WTC11 (cell line): ENCODE data around the gene MDK. TPM values are rescaled to one million over a fixed set of nuclear protein-coding genes. Genes with fewer than 3 reads are reported as not detected.

Source experiments
- ATAC-seq: fragments of 200-7000 bp; cut with Tn5 transposase; 2 replicates; pipeline ENCODE4 v1.10.0; 2021; ENCODE audit warnings: mild to moderate bottlenecking, moderate library complexity
- CTCF ChIA-PET: fragments of 300-600 bp; sonication (Branson Sonifier 250); formaldehyde crosslinking; loops from one replicate; lab custom pipeline; 2021; ENCODE audit warnings: antibody characterized with exemption; lab: Charles Lee
- POLR2A ChIA-PET: fragments of 350-600 bp; sonication (Branson Sonifier 250); formaldehyde crosslinking; loops from one replicate; lab custom pipeline; 2021; ENCODE audit warnings: antibody characterized with exemption; lab: Charles Lee
- DNase-seq: peaks from one replicate; pipeline ENCODE4 v3.0.0; 2021; ENCODE audit warnings: low spot score
- H3K27ac Mint-ChIP-seq: 2 replicates; pipeline ENCODE4 v1.8.0; 2021; ENCODE audit warnings: mixed read lengths
- H3K27me3 Mint-ChIP-seq: 2 replicates; pipeline ENCODE4 v1.8.0; 2021; ENCODE audit warnings: low read depth, mild to moderate bottlenecking, moderate library complexity, mixed read lengths
- H3K36me3 Mint-ChIP-seq: 2 replicates; pipeline ENCODE4 v1.8.0; 2021; ENCODE audit warnings: mixed read lengths
- H3K4me1 Mint-ChIP-seq: 2 replicates; pipeline ENCODE4 v1.8.0; 2022; ENCODE audit warnings: mixed read lengths
- H3K4me3 Mint-ChIP-seq: 2 replicates; pipeline ENCODE4 v1.8.0; 2021; ENCODE audit warnings: mild to moderate bottlenecking, moderate library complexity, mixed read lengths
- H3K9me3 Mint-ChIP-seq: 2 replicates; pipeline ENCODE4 v1.8.0; 2021; ENCODE audit warnings: mixed read lengths
- ATF1 ChIP-seq: sonication (generic); formaldehyde crosslinking; IDR thresholded peaks from 2 replicates; pipeline ENCODE4 v1.8.1; 2023; ENCODE audit warnings: mild to moderate bottlenecking, moderate library complexity, missing genetic modification reagents
- ATF6 ChIP-seq: sonication (generic); formaldehyde crosslinking; IDR thresholded peaks from 2 replicates; pipeline ENCODE4 v1.8.1; 2023; ENCODE audit warnings: mild to moderate bottlenecking, missing genetic modification reagents
- CREB1 ChIP-seq: sonication (generic); formaldehyde crosslinking; IDR thresholded peaks from 2 replicates; pipeline ENCODE4 v1.8.0; 2023; ENCODE audit warnings: mild to moderate bottlenecking, missing genetic modification reagents
- CREM ChIP-seq: sonication (generic); formaldehyde crosslinking; IDR thresholded peaks from 2 replicates; pipeline ENCODE4 v1.8.1; 2022; ENCODE audit warnings: mild to moderate bottlenecking, missing genetic modification reagents, moderate library complexity
- EMX1 ChIP-seq: fragments of 250-450 bp; sonication (Bioruptor Pico); IDR thresholded peaks from 2 replicates; pipeline ENCODE4 v1.8.0; 2021; ENCODE audit warnings: mild to moderate bottlenecking
- ERG ChIP-seq: fragments of 250-450 bp; sonication (Bioruptor Pico); IDR thresholded peaks from 2 replicates; pipeline ENCODE4 v1.8.0; 2021; ENCODE audit warnings: mild to moderate bottlenecking
- GABPB1 ChIP-seq: sonication (generic); formaldehyde crosslinking; IDR thresholded peaks from 2 replicates; pipeline ENCODE4 v1.8.1; 2023; ENCODE audit warnings: mild to moderate bottlenecking, missing genetic modification reagents
- PRRX2 ChIP-seq: fragments of 250-450 bp; sonication (Bioruptor Pico); IDR thresholded peaks from 2 replicates; pipeline ENCODE4 v1.8.0; 2021; ENCODE audit warnings: mild to moderate bottlenecking
- SP1 ChIP-seq: sonication (generic); formaldehyde crosslinking; conservative IDR thresholded peaks from 2 replicates; pipeline ENCODE4 v1.8.1; 2022; ENCODE audit warnings: missing genetic modification reagents
- TCF7 ChIP-seq: sonication (generic); formaldehyde crosslinking; IDR thresholded peaks from 2 replicates; pipeline ENCODE4 v1.8.0; 2022; ENCODE audit warnings: mild to moderate bottlenecking, low read depth, missing genetic modification reagents, moderate library complexity
- TEAD1 ChIP-seq: sonication (generic); formaldehyde crosslinking; IDR thresholded peaks from 2 replicates; pipeline ENCODE4 v1.8.0; 2022; ENCODE audit warnings: mild to moderate bottlenecking, missing genetic modification reagents
- TEAD4 ChIP-seq: sonication (generic); formaldehyde crosslinking; IDR thresholded peaks from 2 replicates; pipeline ENCODE4 v1.8.0; 2022; ENCODE audit warnings: mild to moderate bottlenecking, missing genetic modification reagents
- ZNF121 ChIP-seq: sonication (generic); formaldehyde crosslinking; IDR thresholded peaks from 2 replicates; pipeline ENCODE4 v1.8.0; 2023; ENCODE audit warnings: missing genetic modification reagents
- ZNF219 ChIP-seq: sonication (generic); formaldehyde crosslinking; IDR thresholded peaks from 2 replicates; pipeline ENCODE4 v1.8.0; 2023; ENCODE audit warnings: missing genetic modification reagents, mild to moderate bottlenecking, borderline replicate concordance
- ZNF416 ChIP-seq: fragments of 250-450 bp; sonication (Bioruptor Pico); IDR thresholded peaks from 2 replicates; pipeline ENCODE4 v1.9.0; 2021; ENCODE audit warnings: mild to moderate bottlenecking, inconsistent platforms
- ZNF671 ChIP-seq: fragments of 250-450 bp; sonication (Bioruptor Pico); IDR thresholded peaks from 2 replicates; pipeline ENCODE4 v1.8.0; 2021; ENCODE audit warnings: mild to moderate bottlenecking
- total RNA-seq: library from RNA; stranded (reverse); gene quantifications from 3 replicates; pipeline ENCODE4 v1.2.3, GENCODE V29; 2021
- TF ChIP-seq, protein P1 (sequence below): sonication (generic); formaldehyde crosslinking; IDR thresholded peaks from 2 replicates; pipeline ENCODE4 v1.8.1; 2023; ENCODE audit warnings: mild to moderate bottlenecking, missing genetic modification reagents, moderate library complexity
- TF ChIP-seq, protein P2 (sequence below): sonication (generic); formaldehyde crosslinking; IDR thresholded peaks from 2 replicates; pipeline ENCODE4 v1.8.1; 2023; ENCODE audit warnings: mild to moderate bottlenecking, missing genetic modification reagents, moderate library complexity
- TF ChIP-seq, protein P3 (sequence below): fragments of 250-450 bp; sonication (Bioruptor Pico); IDR thresholded peaks from 2 replicates; pipeline ENCODE4 v1.9.0; 2021; ENCODE audit warnings: mild to moderate bottlenecking, borderline replicate concordance
- TF ChIP-seq, protein P4 (sequence below): sonication (generic); formaldehyde crosslinking; IDR thresholded peaks from 2 replicates; pipeline ENCODE4 v1.8.1; 2022; ENCODE audit warnings: low read depth, mild to moderate bottlenecking, moderate library complexity, missing genetic modification reagents, borderline replicate concordance
- TF ChIP-seq, protein P5 (sequence below): fragments of 200-600 bp; IDR thresholded peaks from 2 replicates; pipeline ENCODE4 v1.8.0; 2022; ENCODE audit warnings: antibody characterized with exemption

The MDK gene
- total RNA-seq, 1 experiment from 2014 or later = 560 TPM

DNA sequence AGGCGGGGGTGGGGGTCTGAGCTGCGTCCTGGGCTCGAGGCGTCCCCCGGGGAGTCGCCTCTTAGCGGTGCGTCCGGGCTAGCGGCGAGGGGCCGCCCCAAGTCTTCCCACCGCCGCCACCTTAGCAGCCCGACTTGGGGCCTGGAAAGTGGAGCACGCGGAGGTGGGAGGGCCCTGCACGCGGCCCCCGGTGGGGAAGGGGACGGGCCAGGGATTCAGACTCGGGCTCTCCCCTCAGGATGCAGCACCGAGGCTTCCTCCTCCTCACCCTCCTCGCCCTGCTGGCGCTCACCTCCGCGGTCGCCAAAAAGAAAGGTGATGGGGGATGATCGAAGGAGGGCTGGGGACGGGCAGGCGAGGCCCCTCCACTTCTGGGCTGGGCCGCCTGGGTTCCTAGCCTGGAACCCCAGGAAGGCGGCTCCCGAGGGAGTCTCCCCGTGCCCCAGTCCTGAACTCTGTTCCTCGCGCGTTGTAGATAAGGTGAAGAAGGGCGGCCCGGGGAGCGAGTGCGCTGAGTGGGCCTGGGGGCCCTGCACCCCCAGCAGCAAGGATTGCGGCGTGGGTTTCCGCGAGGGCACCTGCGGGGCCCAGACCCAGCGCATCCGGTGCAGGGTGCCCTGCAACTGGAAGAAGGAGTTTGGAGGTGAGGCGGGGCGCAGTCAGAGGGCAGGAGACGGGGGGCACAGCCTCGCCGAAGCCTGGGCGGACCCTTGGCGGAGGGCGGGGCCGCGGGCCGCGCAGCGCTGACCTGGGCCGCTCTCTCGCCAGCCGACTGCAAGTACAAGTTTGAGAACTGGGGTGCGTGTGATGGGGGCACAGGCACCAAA lies 563 bp downstream of the MDK start (continued):
- TF ChIP-seq ZNF219 (CRISPR knock-in tag) (0 out of 2 replicates have a peak, but pooled peaks have one; percentile 59), SP1 (0 out of 2 replicates have a peak, but pooled peaks have one; percentile 16), TEAD4 (no peak), GABPB1 (CRISPR knock-in tag) (no peak)

GRCh38 chr11:46382646-46383403 lies 1.4 kb downstream of the MDK start:
- Mint-ChIP-seq H3K4me1 (peaks cover 26% of the 10 kb centered on the region), H3K27ac (no peak overlapping the region), H3K4me3 (peak overlapping the region; percentile 84), H3K36me3 (peaks cover 2% of the 10 kb centered on the region), H3K9me3 (no peaks in the 10 kb centered on the region), H3K27me3 (peaks cover 20% of the 10 kb centered on the region)
- CTCF ChIA-PET = interaction anchor here (0.6 to 1.9 kb wide), 40 partner anchors 9 to 1010 kb away, joined by 3 to 65 read pairs (median 4); partner anchors contain the start of genes AMBRA1, ARHGAP1, CHRM4 and DGKZ
- DNase-seq = peak; percentile 61
- POLR2A ChIA-PET = interaction anchor here (0.6 to 1.4 kb wide), 5 partner anchors 10 to 211 kb away, joined by 3 to 5 read pairs (median 4); partner anchors contain the start of gene AMBRA1
- TF ChIP-seq ATF6 = no peak
- 0 out of 2 replicates have a peak, but pooled peaks have one; percentile 1 for TF ChIP-seq CREM
- TF ChIP-seq, protein P1, sequence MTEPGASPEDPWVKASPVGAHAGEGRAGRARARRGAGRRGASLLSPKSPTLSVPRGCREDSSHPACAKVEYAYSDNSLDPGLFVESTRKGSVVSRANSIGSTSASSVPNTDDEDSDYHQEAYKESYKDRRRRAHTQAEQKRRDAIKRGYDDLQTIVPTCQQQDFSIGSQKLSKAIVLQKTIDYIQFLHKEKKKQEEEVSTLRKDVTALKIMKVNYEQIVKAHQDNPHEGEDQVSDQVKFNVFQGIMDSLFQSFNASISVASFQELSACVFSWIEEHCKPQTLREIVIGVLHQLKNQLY (CRISPR knock-in tag) = no peak
- TF ChIP-seq, protein P2, sequence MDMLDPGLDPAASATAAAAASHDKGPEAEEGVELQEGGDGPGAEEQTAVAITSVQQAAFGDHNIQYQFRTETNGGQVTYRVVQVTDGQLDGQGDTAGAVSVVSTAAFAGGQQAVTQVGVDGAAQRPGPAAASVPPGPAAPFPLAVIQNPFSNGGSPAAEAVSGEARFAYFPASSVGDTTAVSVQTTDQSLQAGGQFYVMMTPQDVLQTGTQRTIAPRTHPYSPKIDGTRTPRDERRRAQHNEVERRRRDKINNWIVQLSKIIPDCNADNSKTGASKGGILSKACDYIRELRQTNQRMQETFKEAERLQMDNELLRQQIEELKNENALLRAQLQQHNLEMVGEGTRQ (CRISPR knock-in tag) = peak; percentile 57; the same call in 1 of the 2 replicates
- TF ChIP-seq TEAD1 (CRISPR knock-in tag) = no peak
- TF ChIP-seq, protein P3, sequence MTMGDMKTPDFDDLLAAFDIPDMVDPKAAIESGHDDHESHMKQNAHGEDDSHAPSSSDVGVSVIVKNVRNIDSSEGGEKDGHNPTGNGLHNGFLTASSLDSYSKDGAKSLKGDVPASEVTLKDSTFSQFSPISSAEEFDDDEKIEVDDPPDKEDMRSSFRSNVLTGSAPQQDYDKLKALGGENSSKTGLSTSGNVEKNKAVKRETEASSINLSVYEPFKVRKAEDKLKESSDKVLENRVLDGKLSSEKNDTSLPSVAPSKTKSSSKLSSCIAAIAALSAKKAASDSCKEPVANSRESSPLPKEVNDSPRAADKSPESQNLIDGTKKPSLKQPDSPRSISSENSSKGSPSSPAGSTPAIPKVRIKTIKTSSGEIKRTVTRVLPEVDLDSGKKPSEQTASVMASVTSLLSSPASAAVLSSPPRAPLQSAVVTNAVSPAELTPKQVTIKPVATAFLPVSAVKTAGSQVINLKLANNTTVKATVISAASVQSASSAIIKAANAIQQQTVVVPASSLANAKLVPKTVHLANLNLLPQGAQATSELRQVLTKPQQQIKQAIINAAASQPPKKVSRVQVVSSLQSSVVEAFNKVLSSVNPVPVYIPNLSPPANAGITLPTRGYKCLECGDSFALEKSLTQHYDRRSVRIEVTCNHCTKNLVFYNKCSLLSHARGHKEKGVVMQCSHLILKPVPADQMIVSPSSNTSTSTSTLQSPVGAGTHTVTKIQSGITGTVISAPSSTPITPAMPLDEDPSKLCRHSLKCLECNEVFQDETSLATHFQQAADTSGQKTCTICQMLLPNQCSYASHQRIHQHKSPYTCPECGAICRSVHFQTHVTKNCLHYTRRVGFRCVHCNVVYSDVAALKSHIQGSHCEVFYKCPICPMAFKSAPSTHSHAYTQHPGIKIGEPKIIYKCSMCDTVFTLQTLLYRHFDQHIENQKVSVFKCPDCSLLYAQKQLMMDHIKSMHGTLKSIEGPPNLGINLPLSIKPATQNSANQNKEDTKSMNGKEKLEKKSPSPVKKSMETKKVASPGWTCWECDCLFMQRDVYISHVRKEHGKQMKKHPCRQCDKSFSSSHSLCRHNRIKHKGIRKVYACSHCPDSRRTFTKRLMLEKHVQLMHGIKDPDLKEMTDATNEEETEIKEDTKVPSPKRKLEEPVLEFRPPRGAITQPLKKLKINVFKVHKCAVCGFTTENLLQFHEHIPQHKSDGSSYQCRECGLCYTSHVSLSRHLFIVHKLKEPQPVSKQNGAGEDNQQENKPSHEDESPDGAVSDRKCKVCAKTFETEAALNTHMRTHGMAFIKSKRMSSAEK (CRISPR knock-in tag) = no peak
- no peak for TF ChIP-seq TCF7 (CRISPR knock-in tag)
- TF ChIP-seq, protein P4, sequence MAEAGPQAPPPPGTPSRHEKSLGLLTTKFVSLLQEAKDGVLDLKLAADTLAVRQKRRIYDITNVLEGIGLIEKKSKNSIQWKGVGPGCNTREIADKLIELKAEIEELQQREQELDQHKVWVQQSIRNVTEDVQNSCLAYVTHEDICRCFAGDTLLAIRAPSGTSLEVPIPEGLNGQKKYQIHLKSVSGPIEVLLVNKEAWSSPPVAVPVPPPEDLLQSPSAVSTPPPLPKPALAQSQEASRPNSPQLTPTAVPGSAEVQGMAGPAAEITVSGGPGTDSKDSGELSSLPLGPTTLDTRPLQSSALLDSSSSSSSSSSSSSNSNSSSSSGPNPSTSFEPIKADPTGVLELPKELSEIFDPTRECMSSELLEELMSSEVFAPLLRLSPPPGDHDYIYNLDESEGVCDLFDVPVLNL (CRISPR knock-in tag) = no peak
- TF ChIP-seq CREB1 (CRISPR knock-in tag) = no peak
- TF ChIP-seq, protein P5, sequence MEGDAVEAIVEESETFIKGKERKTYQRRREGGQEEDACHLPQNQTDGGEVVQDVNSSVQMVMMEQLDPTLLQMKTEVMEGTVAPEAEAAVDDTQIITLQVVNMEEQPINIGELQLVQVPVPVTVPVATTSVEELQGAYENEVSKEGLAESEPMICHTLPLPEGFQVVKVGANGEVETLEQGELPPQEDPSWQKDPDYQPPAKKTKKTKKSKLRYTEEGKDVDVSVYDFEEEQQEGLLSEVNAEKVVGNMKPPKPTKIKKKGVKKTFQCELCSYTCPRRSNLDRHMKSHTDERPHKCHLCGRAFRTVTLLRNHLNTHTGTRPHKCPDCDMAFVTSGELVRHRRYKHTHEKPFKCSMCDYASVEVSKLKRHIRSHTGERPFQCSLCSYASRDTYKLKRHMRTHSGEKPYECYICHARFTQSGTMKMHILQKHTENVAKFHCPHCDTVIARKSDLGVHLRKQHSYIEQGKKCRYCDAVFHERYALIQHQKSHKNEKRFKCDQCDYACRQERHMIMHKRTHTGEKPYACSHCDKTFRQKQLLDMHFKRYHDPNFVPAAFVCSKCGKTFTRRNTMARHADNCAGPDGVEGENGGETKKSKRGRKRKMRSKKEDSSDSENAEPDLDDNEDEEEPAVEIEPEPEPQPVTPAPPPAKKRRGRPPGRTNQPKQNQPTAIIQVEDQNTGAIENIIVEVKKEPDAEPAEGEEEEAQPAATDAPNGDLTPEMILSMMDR = 0 out of 2 replicates have a peak, but pooled peaks have one; percentile 63
- no peak for TF ChIP-seq ATF1 (CRISPR knock-in tag)
- TF ChIP-seq ERG (CRISPR knock-in tag) = no peak
- TF ChIP-seq PRRX2 = no peak
- 0 out of 2 replicates have a peak, but pooled peaks have one; percentile 14 for TF ChIP-seq ZNF121
- no peak for TF ChIP-seq ZNF671 (CRISPR knock-in tag)
- TF ChIP-seq EMX1 (CRISPR knock-in tag) = no peak
- no peak for TF ChIP-seq ZNF416 (CRISPR knock-in tag)
- no peak for ATAC-seq
